Heart right ventricle (tissue), 16 donors: ENCODE data around the gene TMEM134. TPM values are rescaled to one million over a fixed set of nuclear protein-coding genes. Genes with fewer than 3 reads are reported as not detected.
"Not testable (repeated sequence)": the region's sequence is repeated elsewhere in the genome, so short reads cannot be mapped to it uniquely, and the experiment has no call there.

Experiments
- ATAC-seq, 8 donors: fragments of 200-7000 bp; cut with Tn5 transposase; one replicate each; pipeline ENCODE4 v1.9.1; 2020; ENCODE audit warnings: mild to moderate bottlenecking in 8 of 8, moderate library complexity in 8 of 8, moderate number of reproducible peaks in 1 of 8
- DNase-seq, 2 donors: peaks; one replicate each; pipeline ENCODE4 v3.0.0-alpha.2; 2020
- H3K27ac ChIP-seq, 10 donors: fragments of 200-600 bp; sonication (generic) in 2 of 10; one replicate each; pipeline versions ENCODE4 v1.5.0 to v1.8.0; 2020 to 2022; ENCODE audit warnings: mild to moderate bottlenecking in 3 of 10
- H3K27me3 ChIP-seq, 7 donors: fragments of 200-600 bp; one replicate each; pipeline ENCODE4 v1.8.0; 2021 to 2022; ENCODE audit warnings: mild to moderate bottlenecking in 2 of 7
- H3K36me3 ChIP-seq, 9 donors: fragments of 200-600 bp; sonication (generic) in 1 of 9; one replicate each; pipeline versions ENCODE4 v1.5.0 to v1.8.0; 2020 to 2022; ENCODE audit warnings: mild to moderate bottlenecking in 2 of 9
- H3K4me1 ChIP-seq, 9 donors: fragments of 200-600 bp; sonication (generic) in 1 of 9; one replicate each; pipeline versions ENCODE4 v1.5.0 to v1.8.0; 2020 to 2022; ENCODE audit warnings: mild to moderate bottlenecking in 4 of 9
- H3K4me3 ChIP-seq, 10 donors: fragments of 200-600 bp; sonication (generic) in 2 of 10; one replicate each; pipeline versions ENCODE4 v1.5.0 to v1.8.0; 2020 to 2022; ENCODE audit warnings: mild to moderate bottlenecking in 7 of 10, moderate library complexity in 2 of 10
- H3K9me3 ChIP-seq, 11 donors: fragments of 200-600 bp in 10 of 11; sonication (generic) in 2 of 11; one replicate each; pipeline versions ENCODE4 v1.5.0 to v1.8.0; 2013 to 2022; ENCODE audit warnings: mild to moderate bottlenecking in 2 of 11, control low read depth in 1 of 11, moderate library complexity in 1 of 11
- CTCF ChIP-seq, 9 donors: fragments of 200-600 bp; sonication (generic) in 2 of 9; IDR thresholded peaks; one replicate each; pipeline versions ENCODE4 v1.5.0 to v1.8.0; 2021 to 2022; ENCODE audit warnings: antibody characterized with exemption in 9 of 9, mild to moderate bottlenecking in 5 of 9, moderate library complexity in 1 of 9
- WGBS, 2 donors: extraction: QIAGEN DNeasy Blood & Tissue Kit; methylation state at CpG; one replicate each; pipeline ENCODE4 v1.1.7; 2013; ENCODE audit warnings: inconsistent platforms in 1 of 2; 5-methylcytosine and 5-hydroxymethylcytosine counted together
- intact Hi-C, 10 donors: fragments of 100-400 bp; cut with DNase I; formaldehyde crosslinking; loops; one replicate each; pipeline versions ENCODE4 v1.11.1 to v1.14.2; 2022
- polyA plus RNA-seq, 2 donors: library from polyadenylated mRNA; stranded (reverse); fragments of 200-250 nt; gene quantifications; one replicate each; pipeline ENCODE4 v1.2.3, GENCODE V29; 2013
- total RNA-seq, 10 donors: library from RNA; stranded (reverse); fragmentation: NEBNext Ultra II Directional in 3 of 10; extraction: Animal tissue kit (Norgen Biotek cat#: 25700) in 3 of 10; gene quantifications; one replicate each; pipeline versions ENCODE4 v1.2.1 to v1.2.4, GENCODE V29; 2021 to 2023
- donor health status: Arrhythmogenic right ventricular cardiomyopathy.
- donor health status: ischemic (EF 13 %, LVEDD 7.1; RV severe dilation, severe dysfunction).
- donor health status: healthy with polysubstance abuse.
- donor health status: DM: no; HTN: yes; CAD: no.
- donor health status: DM: no; HTN: no; CAD: no.
- donor health status: ischemic (EF 25% LVEDD 6.9; RV normal size, moderate dysfunction).
- donor health status: ischemic (EF 25% LVEDD 5.7; RV mildly dilated, moderate dysfunction).
- donor health status: healthy.
- donor health status: DM: yes; HTN: yes; CAD: no.
- donor health status: Ischemic cardiomyopathy.
- donor health status: ischemic (EF 35%, LVEDD 5.7; RV mildly dilated, moderate dysfunction).
- donor health status: nonischemic (EF 11% LVEDD 7.7; RV severe dilation, severe dysfunction).
- donor health status: DM: yes; HTN: yes; CAD: no.
- donor health status: PGD.
- donor health status: ischemic (EF 29% LVEDD 5.4; RV normal size, mild dysfunction).
- donor health status: nonischemic (EF 23%, LVEDD 6.1; RV moderate dilation, normal function).

Gene TMEM134
- total and polyA plus RNA-seq, 12 donors: 69.8 to 104 (median 81.2) TPM

GRCh38 chr11:67489885-67490726, 21.1 kb upstream of the TMEM134 start:
- DNase-seq (no peak), ATAC-seq (no peak)
- no peak for TF ChIP-seq CTCF (IDR thresholded peaks at IDR 0.05)
- WGBS, 2 donors: 84 to 88% methylated on average over 23 of the region's 23 CpGs
- H3K27ac ChIP-seq: no peak overlapping the region
- peaks cover 0 to 21% (median 2%) of the 10 kb centered on the region in 9 donors for H3K4me1 ChIP-seq
- intact Hi-C loops: no loop called here
- no peaks in the 10 kb centered on the region for H3K9me3 ChIP-seq
- no peak overlapping the region for H3K4me3 ChIP-seq
- H3K27me3 ChIP-seq: no peaks in the 10 kb centered on the region
- peaks cover 0 to 82% (median 47%) of the 10 kb centered on the region in 9 donors for H3K36me3 ChIP-seq

GRCh38 chr11:67489203-67489884, 20.3 kb upstream of the TMEM134 start:
- H3K27me3 ChIP-seq: no peaks in the 10 kb centered on the region
- no peak for DNase-seq
- no peak overlapping the region for H3K4me3 ChIP-seq
- TF ChIP-seq CTCF (IDR thresholded peaks at IDR 0.05): no peak
- WGBS, 2 donors: 83 to 87% methylated on average over 24 to 25 of the region's 25 CpGs
- H3K4me1 ChIP-seq: peaks cover 0 to 29% (median 10%) of the 10 kb centered on the region in 9 donors
- no peaks in the 10 kb centered on the region for H3K9me3 ChIP-seq
- H3K36me3 ChIP-seq: peaks cover 0 to 77% (median 45%) of the 10 kb centered on the region in 9 donors
- intact Hi-C loops: no loop called here
- no peak overlapping the region for H3K27ac ChIP-seq
- ATAC-seq: no peak

GRCh38 chr11:67486481-67487195, 17.6 kb upstream of the TMEM134 start:
- H3K36me3 ChIP-seq: peaks cover 0 to 50% (median 21%) of the 10 kb centered on the region in 9 donors
- peaks cover 8 to 48% (median 23%) of the 10 kb centered on the region in 9 donors for H3K4me1 ChIP-seq
- ATAC-seq (no peak), DNase-seq (no peak)
- peak overlapping the region in 1 of 10 donors; percentile 93 for H3K27ac ChIP-seq
- no peaks in the 10 kb centered on the region for H3K27me3 ChIP-seq
- H3K9me3 ChIP-seq: no peaks in the 10 kb centered on the region
- TF ChIP-seq CTCF (IDR thresholded peaks at IDR 0.05): no peak
- no peak overlapping the region for H3K4me3 ChIP-seq
- intact Hi-C loops: no loop called here
- 87 to 90% methylated on average over 20 of the region's 20 CpGs for WGBS, 2 donors

- Histone ChIP-seq H3K4me1 (peaks cover 8 to 48% (median 23%) of the 10 kb centered on the region in 9 donors), H3K36me3 (peaks cover 0 to 43% (median 14%) of the 10 kb centered on the region in 9 donors), H3K27ac (peak overlapping the region in 1 of 10 donors; percentile 93)
- intact Hi-C loops, DNase-seq, H3K27me3 ChIP-seq, H3K4me3 ChIP-seq, ATAC-seq, H3K9me3 ChIP-seq: not testable (repeated sequence)
- WGBS, 2 donors: 83 to 84% methylated on average over 7 of the region's 7 CpGs
Observed at GRCh38 chr11:67485873-67486361, 16.9 kb upstream of the TMEM134 start.
